GM12891 (cell line): ENCODE results near the gene BACH2.

ENCODE experiments used
- PAX5 ChIP-seq: IDR thresholded peaks from 2 replicates; pipeline ENCODE4 v1.6.1; 2011; ENCODE audit warnings: low read length, moderate library complexity, mild to moderate bottlenecking; ENCODE audit not compliant: insufficient read depth, severe bottlenecking
- POLR2A ChIP-seq: IDR thresholded peaks from 2 replicates; pipeline ENCODE4 v1.6.1; 2011; ENCODE audit warnings: low read depth, low read length, control low read depth
- POLR2AphosphoS5 ChIP-seq: IDR thresholded peaks from 2 replicates; pipeline ENCODE4 v1.6.1; 2011; ENCODE audit warnings: low read depth, low read length, control low read depth
- SPI1 ChIP-seq: IDR thresholded peaks from 2 replicates; pipeline ENCODE4 v1.6.1; 2011; ENCODE audit warnings: low read depth, low read length, control low read depth

GRCh38 chr6:90296341-90297114 lies at the start of gene BACH2:
- TF ChIP-seq POLR2A (no peak), SPI1 (no peak), PAX5 (no peak), POLR2AphosphoS5 (no peak)
